BLaER1 treated with 17β-estradiol and CSF1 and Interleukin-3, amounts not matched to agents 10 nM and 100 nM (cell line): ENCODE results near the gene IGFL1.
"Not testable (repeated sequence)": the region's sequence is repeated elsewhere in the genome, so short reads cannot be mapped to it uniquely, and the experiment has no call there.

ENCODE experiments used
- H3K27ac ChIP-seq, 11 experiments: shearing (Covaris generic); formaldehyde crosslinking; 2 replicates each; pipeline ENCODE4 v1.8.1; 2022
- H3K27me3 ChIP-seq, 11 experiments: shearing (Covaris generic); formaldehyde crosslinking; 2 replicates each; pipeline ENCODE4 v1.8.1; 2022
- H3K36me3 ChIP-seq, 11 experiments: shearing (Covaris generic); formaldehyde crosslinking; 2 replicates each; pipeline ENCODE4 v1.8.1; 2022
- H3K4me1 ChIP-seq, 10 experiments: shearing (Covaris generic); formaldehyde crosslinking; 2 replicates each; pipeline ENCODE4 v1.8.1; 2022
- H3K4me2 ChIP-seq, 11 experiments: shearing (Covaris generic); formaldehyde crosslinking; 2 replicates each; pipeline ENCODE4 v1.8.1; 2022
- H3K4me3 ChIP-seq, 10 experiments: shearing (Covaris generic); formaldehyde crosslinking; 2 replicates each; pipeline ENCODE4 v1.8.1; 2022
- H3K9ac ChIP-seq, 11 experiments: shearing (Covaris generic); formaldehyde crosslinking; 2 replicates each; pipeline ENCODE4 v1.8.1; 2022
- H3K9me3 ChIP-seq, 11 experiments: shearing (Covaris generic); formaldehyde crosslinking; replicated peaks in 1 of 11; 2 replicates each; pipeline ENCODE4 v1.8.1; 2022
- H4K20me1 ChIP-seq, 11 experiments: shearing (Covaris generic); formaldehyde crosslinking; 2 replicates each; pipeline ENCODE4 v1.8.1; 2022
- Cebpa-rat ChIP-seq, 11 experiments: shearing (Covaris generic); IDR thresholded peaks; 2 replicates each; pipeline ENCODE4 v1.8.1; 2022

The IGFL1 gene

GRCh38 chr19:46213156-46213555 lies 16.4 kb upstream of the IGFL1 start:
- Histone ChIP-seq H3K27me3 (peaks cover 0 to 16% (median 0%) of the 10 kb centered on the region in 11 experiments; a peak in 1 of 22 replicates), H4K20me1 (peaks cover 0 to 23% (median 0%) of the 10 kb centered on the region in 11 experiments; a peak in 3 of 22 replicates), H3K4me3 (no peak overlapping the region), H3K4me1 (peaks cover 0 to 15% (median 11%) of the 10 kb centered on the region in 10 experiments; a peak in 13 of 20 replicates), H3K27ac (no peak overlapping the region), H3K9ac (no peak overlapping the region), H3K4me2 (no peak overlapping the region), H3K9me3 (0 out of 22 replicates have a peak, but pooled peaks cover 0 to 4% (median 0%) of the 10 kb centered on the region in 11 experiments), H3K36me3 (no peaks in the 10 kb centered on the region)
- no peak for TF ChIP-seq Cebpa-rat (IDR thresholded peaks at IDR 0.05)

DNA sequence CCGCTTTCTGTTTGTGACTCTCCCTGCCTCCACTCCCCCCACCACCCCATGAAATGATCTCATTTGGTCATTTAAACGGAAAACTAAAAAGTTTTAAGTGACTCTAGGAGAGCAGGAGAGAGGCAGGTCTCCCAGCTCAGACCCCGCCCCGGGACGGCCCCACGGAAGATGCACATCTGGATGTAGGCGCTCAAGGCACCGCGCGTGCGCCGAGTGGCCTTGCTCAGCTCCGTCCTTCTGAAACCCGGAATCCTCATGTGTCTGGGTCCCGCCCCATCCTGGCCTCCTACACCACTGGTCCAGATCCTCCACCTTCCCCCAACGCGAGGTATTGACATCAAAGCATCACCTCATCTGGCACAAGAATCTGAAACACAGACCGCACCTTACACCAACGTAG lies 15.7 kb upstream of the IGFL1 start:
- Histone ChIP-seq H3K4me2 (no peak overlapping the region), H3K9ac (no peak overlapping the region), H3K27ac (no peak overlapping the region), H3K36me3 (no peaks in the 10 kb centered on the region), H4K20me1 (peaks cover 0 to 17% (median 0%) of the 10 kb centered on the region in 11 experiments; a peak in 3 of 22 replicates), H3K4me3 (no peak overlapping the region), H3K4me1 (peaks cover 0 to 15% (median 11%) of the 10 kb centered on the region in 10 experiments; a peak in 13 of 20 replicates), H3K9me3 (0 out of 22 replicates have a peak, but pooled peaks cover 0 to 4% (median 0%) of the 10 kb centered on the region in 11 experiments), H3K27me3 (peaks cover 0 to 16% (median 0%) of the 10 kb centered on the region in 11 experiments; a peak in 1 of 22 replicates)
- no peak for TF ChIP-seq Cebpa-rat (IDR thresholded peaks at IDR 0.05)

DNA sequence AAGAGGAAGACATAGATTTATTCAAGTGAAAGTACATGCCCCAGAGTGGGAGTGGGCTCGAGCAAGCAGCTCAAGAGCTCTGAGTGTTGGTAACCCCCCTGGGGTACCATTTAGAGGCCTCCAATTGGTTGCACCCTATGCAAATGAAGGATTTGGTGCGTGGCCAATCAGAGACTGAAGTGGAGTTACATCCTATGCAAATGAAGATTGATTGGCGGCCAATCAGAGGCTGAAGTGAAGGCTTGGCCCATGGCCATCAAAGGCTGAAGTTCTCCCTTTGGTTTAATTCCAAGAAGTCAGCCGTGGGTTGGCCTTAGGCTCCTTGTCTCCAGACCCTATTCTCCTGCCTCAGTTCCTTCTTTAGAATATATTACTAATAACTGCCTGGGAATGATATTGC lies 12.9 kb upstream of the IGFL1 start:
- H3K36me3 ChIP-seq: no peaks in the 10 kb centered on the region

DNA sequence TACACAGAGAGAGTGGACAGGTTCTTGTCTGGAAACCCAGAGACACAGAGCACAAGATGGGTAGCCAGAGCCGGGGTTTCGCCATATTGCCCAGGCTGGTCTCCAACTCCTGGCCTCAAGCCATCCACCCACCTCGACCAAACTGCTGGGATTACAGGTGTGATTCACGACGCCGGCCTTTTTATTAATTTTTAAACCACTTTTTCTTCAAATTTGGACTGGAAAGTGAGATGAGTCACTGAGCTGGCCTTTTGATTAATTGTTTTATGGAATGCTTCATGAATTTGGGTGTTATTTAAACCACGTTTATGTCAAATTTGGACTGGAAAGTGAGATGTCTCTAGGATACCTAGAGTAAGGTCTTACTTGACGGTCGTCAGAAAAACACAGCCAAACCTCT lies 12.1 kb upstream of the IGFL1 start:
- 0 out of 22 replicates have a peak, but pooled peaks cover 0 to 4% (median 0%) of the 10 kb centered on the region in 11 experiments for H3K9me3 ChIP-seq
- TF ChIP-seq Cebpa-rat (IDR thresholded peaks at IDR 0.05): no peak
- no peak overlapping the region for H3K4me3 ChIP-seq
- H3K36me3 ChIP-seq: no peaks in the 10 kb centered on the region
- no peak overlapping the region for H3K4me2 ChIP-seq
- peaks cover 0 to 19% (median 0%) of the 10 kb centered on the region in 11 experiments; a peak in 3 of 22 replicates for H3K27me3 ChIP-seq
- no peaks in the 10 kb centered on the region for H3K4me1 ChIP-seq
- no peak overlapping the region for H3K9ac ChIP-seq
- H4K20me1 ChIP-seq: peaks cover 0 to 35% (median 0%) of the 10 kb centered on the region in 11 experiments; a peak in 7 of 22 replicates
- no peak overlapping the region for H3K27ac ChIP-seq

More for the DNA sequence above, 12.9 kb upstream of the IGFL1 start:
- Histone ChIP-seq H3K27ac (no peak overlapping the region), H3K4me3 (no peak overlapping the region), H4K20me1 (peaks cover 0 to 27% (median 0%) of the 10 kb centered on the region in 11 experiments; a peak in 6 of 22 replicates), H3K9me3 (0 out of 22 replicates have a peak, but pooled peaks cover 0 to 4% (median 0%) of the 10 kb centered on the region in 11 experiments), H3K4me2 (no peak overlapping the region), H3K4me1 (no peaks in the 10 kb centered on the region; a peak in 1 of 20 replicates), H3K9ac (no peak overlapping the region), H3K27me3 (peaks cover 0 to 20% (median 0%) of the 10 kb centered on the region in 11 experiments; a peak in 2 of 22 replicates)
- TF ChIP-seq Cebpa-rat (IDR thresholded peaks at IDR 0.05): no peak

GRCh38 chr19:46218160-46218559 lies 11.4 kb upstream of the IGFL1 start:
- Histone ChIP-seq H4K20me1 (peaks cover 0 to 39% (median 0%) of the 10 kb centered on the region in 11 experiments; a peak in 7 of 22 replicates), H3K36me3 (no peaks in the 10 kb centered on the region), H3K4me2 (no peak overlapping the region), H3K27me3 (peaks cover 0 to 14% (median 0%) of the 10 kb centered on the region in 11 experiments; a peak in 4 of 22 replicates), H3K27ac (no peak overlapping the region), H3K9me3 (0 out of 22 replicates have a peak, but pooled peaks cover 0 to 4% (median 0%) of the 10 kb centered on the region in 11 experiments), H3K4me1 (no peaks in the 10 kb centered on the region), H3K9ac (no peak overlapping the region), H3K4me3 (no peak overlapping the region)
- TF ChIP-seq Cebpa-rat (IDR thresholded peaks at IDR 0.05): no peak

DNA sequence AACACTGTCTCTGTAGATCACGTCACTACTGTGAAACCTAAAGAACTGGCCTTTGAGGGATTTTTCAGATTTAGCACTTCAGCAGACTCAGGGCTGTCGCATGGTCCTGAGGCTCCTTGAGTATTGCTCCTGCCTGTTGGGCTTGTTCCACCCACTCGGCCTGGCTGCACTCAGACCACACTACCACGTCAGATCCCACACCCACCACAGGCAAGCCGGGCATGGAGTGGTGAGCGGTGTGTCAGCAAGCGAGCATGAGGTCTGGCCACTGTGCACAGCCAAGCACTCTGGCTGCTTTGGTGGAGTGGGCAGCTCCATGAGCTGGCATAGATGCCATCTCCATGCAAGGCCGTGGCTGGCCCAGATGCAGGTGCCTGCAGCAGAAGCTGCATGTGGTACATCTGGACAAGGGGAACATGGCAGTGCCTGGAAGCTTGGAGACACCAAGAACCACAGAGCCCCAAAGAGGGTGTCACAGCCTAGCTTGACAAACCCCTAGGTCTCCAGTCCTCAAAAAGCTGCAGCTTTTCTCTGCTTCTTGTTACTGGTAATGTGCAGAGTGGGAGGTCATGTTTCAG lies 9.4 kb upstream of the IGFL1 start:
- Histone ChIP-seq H3K4me3 (no peak overlapping the region), H3K9me3 (0 out of 22 replicates have a peak, but pooled peaks cover 0 to 4% (median 0%) of the 10 kb centered on the region in 11 experiments), H3K27me3 (peaks cover 0 to 27% (median 0%) of the 10 kb centered on the region in 11 experiments; a peak in 6 of 22 replicates), H3K27ac (no peak overlapping the region), H4K20me1 (peaks cover 0 to 49% (median 0%) of the 10 kb centered on the region in 11 experiments; a peak in 8 of 22 replicates), H3K9ac (no peak overlapping the region), H3K36me3 (no peaks in the 10 kb centered on the region), H3K4me2 (no peak overlapping the region), H3K4me1 (no peaks in the 10 kb centered on the region)
- no peak for TF ChIP-seq Cebpa-rat (IDR thresholded peaks at IDR 0.05)

DNA sequence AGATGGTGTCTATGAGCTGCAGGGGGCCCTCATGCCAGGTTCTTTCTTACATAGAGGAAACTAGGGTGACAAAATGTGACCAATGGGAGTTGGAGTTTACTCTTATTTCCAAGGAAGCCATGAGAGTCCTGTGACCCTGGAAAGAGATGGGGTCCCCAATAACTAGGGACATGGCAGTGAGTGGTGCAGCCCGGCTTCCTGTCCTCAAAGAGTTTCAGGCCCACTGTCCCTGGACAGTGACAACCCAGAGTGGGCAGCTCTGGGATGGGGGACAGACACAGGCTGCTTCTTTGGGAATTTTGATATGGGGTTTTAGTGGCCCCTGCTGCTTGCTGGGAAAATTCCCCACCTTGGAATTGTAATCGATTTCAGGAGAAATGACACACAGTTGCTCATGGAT lies 8.4 kb upstream of the IGFL1 start:
- peaks cover 0 to 35% (median 0%) of the 10 kb centered on the region in 11 experiments; a peak in 7 of 22 replicates for H3K27me3 ChIP-seq
- H3K27ac ChIP-seq: no peak overlapping the region
- H3K4me1 ChIP-seq: no peaks in the 10 kb centered on the region
- H4K20me1 ChIP-seq: peaks cover 0 to 51% (median 0%) of the 10 kb centered on the region in 11 experiments; a peak in 8 of 22 replicates
- no peaks in the 10 kb centered on the region for H3K36me3 ChIP-seq
- H3K9ac ChIP-seq: no peak overlapping the region
- no peak overlapping the region for H3K4me2 ChIP-seq
- TF ChIP-seq Cebpa-rat (IDR thresholded peaks at IDR 0.05): no peak
- no peak overlapping the region for H3K4me3 ChIP-seq
- 0 out of 22 replicates have a peak, but pooled peaks cover 0 to 4% (median 0%) of the 10 kb centered on the region in 11 experiments for H3K9me3 ChIP-seq

DNA sequence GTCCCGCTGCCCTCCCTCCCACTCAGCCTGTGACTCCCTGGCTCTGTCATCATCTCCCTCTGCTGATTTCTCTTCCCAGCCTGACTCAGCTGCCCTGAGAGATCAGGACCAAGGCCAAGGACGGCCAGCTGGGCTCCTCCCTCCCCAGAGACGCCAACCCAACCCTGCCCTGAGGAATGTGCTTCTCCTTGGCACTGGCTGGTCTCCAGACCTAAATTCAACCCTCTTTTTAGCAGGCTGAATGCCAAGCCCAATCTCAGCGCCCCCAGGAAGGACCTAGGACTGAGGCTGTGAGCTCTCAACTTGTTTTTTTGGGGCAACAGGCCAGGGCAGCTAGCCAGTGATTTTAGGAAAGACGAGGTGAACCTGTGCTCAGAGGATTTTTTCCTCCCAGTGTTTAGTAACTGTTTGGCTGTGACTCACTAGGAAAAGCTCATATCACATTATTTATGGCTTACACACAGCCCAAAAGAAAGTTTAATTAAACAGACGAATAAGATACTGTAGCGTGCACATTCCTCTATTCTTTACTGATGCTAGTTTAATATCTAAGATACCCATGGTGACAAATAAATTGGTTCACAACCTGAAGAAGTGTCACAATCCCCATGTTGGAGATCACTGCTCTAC lies 7.4 kb upstream of the IGFL1 start:
- Histone ChIP-seq H3K4me2 (no peak overlapping the region), H3K4me3 (no peak overlapping the region)

GRCh38 chr19:46223787-46224186 lies 5.8 kb upstream of the IGFL1 start:
- H3K4me2 ChIP-seq, H3K36me3 ChIP-seq, H3K4me3 ChIP-seq, H3K4me1 ChIP-seq, H3K9me3 ChIP-seq, H3K9ac ChIP-seq, H3K27ac ChIP-seq: not testable (repeated sequence)
- H3K27me3 ChIP-seq: peaks cover 0 to 58% (median 0%) of the 10 kb centered on the region in 11 experiments; a peak in 11 of 22 replicates
- H4K20me1 ChIP-seq: peaks cover 0 to 74% (median 0%) of the 10 kb centered on the region in 11 experiments; a peak in 10 of 22 replicates

More for the DNA sequence above, 7.4 kb upstream of the IGFL1 start:
- peaks cover 0 to 60% (median 0%) of the 10 kb centered on the region in 11 experiments; a peak in 10 of 22 replicates for H4K20me1 ChIP-seq
- H3K36me3 ChIP-seq: no peaks in the 10 kb centered on the region
- H3K9me3 ChIP-seq: no peaks in the 10 kb centered on the region
- H3K9ac ChIP-seq: no peak overlapping the region
- peaks cover 0 to 44% (median 0%) of the 10 kb centered on the region in 11 experiments; a peak in 9 of 22 replicates for H3K27me3 ChIP-seq
- H3K4me1 ChIP-seq: no peaks in the 10 kb centered on the region
- no peak for TF ChIP-seq Cebpa-rat (IDR thresholded peaks at IDR 0.05)
- H3K27ac ChIP-seq: no peak overlapping the region
